ENCODE measurements around the gene HSBP1L1. TPM values are rescaled to one million over a fixed set of nuclear protein-coding genes. Genes with fewer than 3 reads are reported as not detected.

HSBP1L1 gene
- total RNA-seq, 1 donor from 2014 or later, result 12.5 TPM

DNA sequence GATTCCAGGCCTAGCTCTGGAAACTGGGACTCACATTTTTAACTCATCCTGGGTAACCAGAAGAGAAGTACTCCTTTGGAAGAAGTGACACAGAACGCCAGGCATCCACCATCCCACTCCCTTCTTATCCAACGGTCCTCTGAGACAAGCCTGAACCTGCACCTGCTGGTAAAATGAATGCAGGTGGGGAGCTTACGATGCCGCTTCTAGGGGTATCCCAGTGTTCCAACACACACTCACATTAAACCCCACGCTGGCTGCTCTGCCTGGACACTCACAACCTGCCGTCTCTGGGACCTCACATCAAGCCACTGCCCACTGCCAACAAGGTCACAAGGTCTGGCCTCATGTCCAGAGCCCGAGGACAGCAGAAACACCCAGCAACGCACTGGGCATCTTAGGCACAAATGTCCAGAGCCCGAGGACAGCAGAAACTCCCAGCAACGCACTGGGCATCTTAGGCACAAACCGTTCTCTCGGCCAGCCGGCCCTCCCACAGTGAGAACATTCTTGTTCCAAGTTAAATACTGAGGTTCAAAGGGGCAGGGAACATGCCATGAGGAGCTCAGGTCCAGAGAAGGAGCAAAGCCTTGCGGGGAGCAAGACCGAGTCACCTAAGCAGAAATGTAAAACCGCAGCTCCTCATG is 22.8 kb upstream of the HSBP1L1 start:
- DNase-seq (ENCODE audit: missing footprints) (no peak), ATAC-seq (no peak)
- intact Hi-C loops (cut with DNase I), result no loop called here

DNA sequence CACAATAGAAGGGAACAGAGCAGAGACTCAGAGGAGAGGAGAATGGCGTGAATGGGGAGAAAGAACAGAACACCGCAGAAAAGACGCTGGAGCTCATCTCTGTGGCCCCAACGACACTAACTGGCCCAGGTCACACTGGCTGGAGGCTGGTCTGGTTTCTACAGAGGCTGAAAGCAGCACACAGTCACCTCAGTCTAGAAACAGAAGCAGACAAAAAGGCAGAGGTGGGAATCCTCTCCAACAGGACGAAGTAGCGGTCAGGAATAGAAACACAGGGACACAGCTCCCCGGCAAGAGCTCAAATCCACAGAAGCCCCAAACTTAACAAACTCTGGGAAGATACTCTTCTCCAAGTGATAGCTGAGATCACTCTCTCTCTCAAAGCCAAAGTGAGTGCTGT is 22.2 kb upstream of the HSBP1L1 start:
- no peak for DNase-seq (ENCODE audit: missing footprints)
- intact Hi-C loops (cut with DNase I), result no loop called here
- no peak for ATAC-seq

DNA sequence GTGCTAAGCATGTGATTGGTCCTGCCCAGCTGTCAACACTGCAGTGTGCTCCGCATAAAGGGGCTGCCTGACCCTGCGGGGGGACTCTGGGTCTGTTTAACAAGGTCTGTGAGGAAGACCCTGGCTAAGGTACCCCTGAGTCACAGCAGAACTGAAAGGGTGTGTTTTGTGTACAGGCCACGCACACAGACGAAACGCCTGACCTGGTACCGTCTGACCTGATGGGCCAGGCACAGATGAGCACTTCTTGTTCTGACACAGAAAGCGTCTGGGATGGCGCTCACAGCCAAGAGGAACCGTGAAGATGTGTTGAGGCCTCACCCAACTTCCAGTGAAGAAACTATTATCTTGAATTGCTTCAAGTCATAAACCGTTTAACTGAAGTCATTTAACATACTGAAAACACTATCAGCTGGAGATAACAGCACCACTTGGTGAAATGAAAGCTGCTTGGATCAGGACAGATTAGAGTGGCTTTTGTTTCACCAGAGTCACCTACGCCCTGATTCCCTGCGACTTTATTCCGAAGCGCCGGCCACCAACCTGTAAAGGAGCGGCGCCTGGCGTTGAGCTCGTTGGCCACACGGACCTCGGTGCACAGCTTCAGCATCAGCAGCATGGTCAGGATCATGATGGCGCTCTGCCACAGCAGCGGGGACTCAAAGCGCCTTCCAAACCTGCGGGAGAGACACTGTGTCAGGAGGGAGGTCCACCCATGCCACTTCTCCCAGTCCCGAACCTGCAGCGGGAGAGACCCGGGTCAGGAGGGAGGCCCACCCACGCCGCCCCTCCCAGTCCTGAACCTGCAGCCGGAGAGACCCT is 21.4 kb upstream of the HSBP1L1 start:
- peak; percentile 12 for ATAC-seq
- DNase-seq (ENCODE audit: missing footprints), result no peak
- intact Hi-C loops (cut with DNase I), result no loop called here

DNA sequence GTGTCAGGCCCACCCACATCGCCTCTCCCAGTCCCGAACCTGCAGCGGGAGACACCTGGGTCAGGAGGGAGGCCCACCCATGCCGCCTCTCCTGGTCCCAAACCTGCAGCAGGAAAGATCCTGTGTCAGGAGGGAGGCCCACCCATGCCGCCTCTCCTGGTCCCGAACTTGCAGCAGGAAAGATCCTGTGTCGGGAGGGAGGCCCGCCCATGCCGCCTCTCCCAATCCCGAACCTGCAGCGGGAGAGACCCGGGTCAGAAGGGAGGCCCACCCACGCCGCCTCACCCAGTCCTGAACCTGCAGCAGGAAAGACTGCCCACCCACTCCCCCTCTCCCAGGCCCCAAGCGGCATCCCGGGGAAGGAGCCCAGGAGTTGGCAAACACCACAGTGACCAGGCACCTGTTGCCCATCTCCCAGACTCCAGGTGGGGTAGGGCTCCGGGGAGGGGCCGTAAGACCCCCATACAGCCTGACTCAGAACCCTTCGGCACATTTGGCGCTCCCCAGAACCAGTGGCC is 20.8 kb upstream of the HSBP1L1 start:
- DNase-seq (ENCODE audit: missing footprints), result no peak
- ATAC-seq, result no peak
- intact Hi-C loops (cut with DNase I), result no loop called here

DNA sequence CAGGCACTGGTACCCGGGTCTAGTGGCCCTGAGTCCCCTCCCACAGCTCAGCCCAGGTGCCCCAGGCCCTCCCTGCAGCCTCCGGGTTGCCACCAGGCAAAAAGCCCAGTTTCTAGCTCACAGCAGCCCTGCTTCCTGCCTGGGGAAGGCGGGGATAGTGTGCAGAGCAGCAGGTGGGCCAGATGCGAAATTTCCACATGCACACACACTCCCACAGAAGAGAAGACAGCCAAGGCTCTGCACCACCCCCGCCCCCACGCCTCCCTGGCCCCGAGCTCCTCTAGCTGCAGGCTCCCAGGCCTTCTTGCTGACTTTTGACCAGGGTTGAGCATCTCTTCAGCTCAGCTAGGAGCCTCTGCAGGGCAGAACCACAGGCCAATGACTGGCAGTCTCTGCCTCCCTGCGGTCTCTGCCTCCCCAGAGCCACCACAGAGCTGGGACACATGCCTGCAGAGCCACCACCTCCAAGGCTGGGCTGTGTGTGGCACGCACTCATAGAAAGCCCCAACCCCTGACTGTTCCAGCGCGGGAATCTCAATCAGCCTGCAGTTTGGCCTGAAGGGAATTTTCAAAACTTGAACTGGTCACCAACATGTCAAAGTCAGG is 20.2 kb upstream of the HSBP1L1 start:
- intact Hi-C loops (cut with DNase I), result no loop called here
- DNase-seq (ENCODE audit: missing footprints) (no peak), ATAC-seq (no peak)

DNA sequence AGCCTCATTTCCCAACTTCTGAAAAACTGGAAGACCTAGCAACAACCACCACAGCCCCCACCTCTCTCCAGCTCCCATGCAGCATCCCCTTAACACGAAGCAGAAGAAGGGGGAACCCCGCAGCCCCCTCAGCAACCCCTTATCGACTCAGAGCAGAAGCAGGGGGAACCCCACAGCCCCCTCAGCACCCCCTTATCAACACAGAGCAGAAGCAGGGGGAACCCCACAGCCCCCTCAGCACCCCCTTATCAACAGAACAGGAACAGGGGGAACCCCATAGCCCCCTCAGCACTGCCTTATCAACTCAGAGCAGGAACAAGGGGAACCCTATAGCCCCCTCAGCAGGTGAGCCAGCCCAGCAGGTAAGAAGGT is 19.7 kb upstream of the HSBP1L1 start:
- ATAC-seq (no peak), DNase-seq (ENCODE audit: missing footprints) (no peak)
- intact Hi-C loops (cut with DNase I), result no loop called here

DNA sequence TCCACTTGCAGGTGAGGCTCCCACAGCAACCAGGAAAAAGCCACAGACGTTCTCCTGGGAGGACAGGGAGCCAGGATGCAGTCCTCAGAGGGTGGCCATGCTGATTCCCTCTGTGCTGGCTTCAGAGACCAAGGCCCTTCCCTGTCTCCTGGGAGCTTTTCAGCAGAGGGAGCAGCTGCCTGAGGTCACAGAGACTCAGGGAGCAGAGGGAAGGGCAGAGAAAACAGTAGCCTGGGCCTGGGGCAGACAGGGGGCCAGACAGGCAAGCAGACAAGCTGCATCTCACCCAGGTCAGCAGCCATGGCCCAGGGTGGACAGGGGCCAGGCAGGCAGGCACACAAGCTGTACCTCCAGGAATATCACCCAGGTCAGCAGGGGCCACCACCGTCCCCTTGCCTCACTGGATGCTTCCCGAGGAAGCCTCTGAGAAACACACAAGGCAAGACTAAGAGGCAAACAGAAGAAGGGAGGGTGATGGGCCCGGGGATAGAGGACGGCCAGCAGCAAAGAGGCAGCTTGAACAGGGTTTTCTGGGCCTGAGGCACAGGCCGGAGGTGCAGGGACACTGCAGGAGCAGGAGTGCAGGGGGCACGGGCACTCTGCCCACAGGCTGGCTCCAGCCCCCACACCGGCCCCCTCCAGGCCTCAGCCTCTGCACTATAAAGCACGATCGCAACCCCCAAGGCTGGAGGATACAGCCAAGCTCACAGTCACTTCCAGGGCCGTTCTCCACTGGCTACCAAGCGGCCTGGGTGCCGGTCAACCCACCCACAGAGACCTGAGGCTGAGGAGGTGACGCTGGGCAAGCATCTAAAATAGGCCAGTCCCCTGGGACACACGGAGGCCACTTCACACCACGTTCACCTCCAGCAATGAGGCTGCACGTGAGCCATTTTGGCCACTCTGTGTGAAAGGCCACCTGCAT is 19.1 kb upstream of the HSBP1L1 start:
- intact Hi-C loops (cut with DNase I), result no loop called here
- DNase-seq (ENCODE audit: missing footprints) (no peak), ATAC-seq (no peak)

DNA sequence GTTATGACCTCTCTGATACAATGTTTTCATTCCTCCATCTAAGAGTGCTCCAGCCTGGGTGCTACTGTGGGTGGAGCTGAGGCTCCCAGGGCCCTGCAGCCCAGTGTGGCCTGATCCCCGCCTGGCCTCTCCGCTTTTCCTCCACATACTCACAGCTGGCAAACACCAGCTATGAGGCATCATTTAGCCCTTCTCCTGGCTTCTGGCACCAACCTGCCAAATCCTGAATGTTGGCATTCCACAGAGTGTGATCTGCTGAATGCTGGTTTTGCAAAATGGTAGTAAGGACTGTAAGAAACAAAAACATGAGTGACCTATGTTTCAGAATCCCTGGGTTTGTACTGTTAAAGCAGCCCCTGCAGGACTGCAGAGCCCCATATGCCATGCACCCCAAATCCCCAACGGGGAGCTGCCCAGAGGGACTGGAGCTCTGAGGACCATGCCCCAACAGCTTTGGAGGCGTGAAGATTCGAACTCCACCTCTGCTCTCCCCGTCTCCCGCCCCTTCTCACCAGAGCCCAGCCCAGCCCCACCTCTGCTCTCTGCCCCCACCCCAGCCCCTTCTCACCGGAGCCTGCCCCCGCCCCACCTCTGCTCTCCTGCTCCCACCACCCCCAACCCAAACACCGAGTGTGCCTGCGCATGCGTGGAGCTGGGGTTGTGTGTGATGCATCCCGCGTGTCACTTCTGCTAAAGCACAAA is 17.2 kb upstream of the HSBP1L1 start:
- no peak for DNase-seq (ENCODE audit: missing footprints)
- no peak for ATAC-seq
- intact Hi-C loops (cut with DNase I), result no loop called here

DNA sequence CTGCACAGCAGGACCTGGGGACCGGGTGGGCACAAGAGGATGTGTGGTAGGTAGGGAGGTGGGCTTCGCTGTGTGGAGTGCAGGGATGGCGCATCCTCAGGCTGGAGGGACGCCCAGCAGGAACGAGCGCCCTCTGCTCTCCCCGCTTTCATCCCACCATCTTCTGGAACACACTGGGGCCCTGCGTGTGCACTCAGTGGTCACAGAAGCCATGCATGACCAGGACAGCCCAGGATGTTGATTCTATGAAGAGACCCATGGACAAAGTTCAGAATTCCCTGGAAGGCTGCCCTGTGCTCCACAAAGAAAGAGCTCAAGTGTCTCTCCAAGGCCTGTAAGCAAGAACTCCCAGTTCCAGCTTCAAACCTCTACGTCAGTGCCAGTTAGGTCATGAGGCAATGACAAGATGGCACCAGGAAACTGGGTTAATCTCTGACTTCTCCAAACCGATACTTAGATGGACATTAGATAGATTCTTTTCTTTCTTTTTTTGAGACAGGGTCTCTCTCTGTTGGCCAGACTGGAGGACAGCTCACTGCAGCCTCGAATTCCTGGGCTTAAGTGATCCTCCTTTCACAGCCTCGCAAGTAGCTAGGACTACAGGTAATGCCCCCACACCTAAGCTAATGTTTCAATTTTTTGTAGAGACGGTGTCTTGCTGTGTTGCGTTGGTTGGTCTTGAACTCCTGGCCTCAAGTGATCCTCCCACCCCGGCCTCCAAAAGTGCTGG is 16.4 kb upstream of the HSBP1L1 start:
- ATAC-seq (no peak), DNase-seq (ENCODE audit: missing footprints) (no peak)
- intact Hi-C loops (cut with DNase I), result no loop called here

DNA sequence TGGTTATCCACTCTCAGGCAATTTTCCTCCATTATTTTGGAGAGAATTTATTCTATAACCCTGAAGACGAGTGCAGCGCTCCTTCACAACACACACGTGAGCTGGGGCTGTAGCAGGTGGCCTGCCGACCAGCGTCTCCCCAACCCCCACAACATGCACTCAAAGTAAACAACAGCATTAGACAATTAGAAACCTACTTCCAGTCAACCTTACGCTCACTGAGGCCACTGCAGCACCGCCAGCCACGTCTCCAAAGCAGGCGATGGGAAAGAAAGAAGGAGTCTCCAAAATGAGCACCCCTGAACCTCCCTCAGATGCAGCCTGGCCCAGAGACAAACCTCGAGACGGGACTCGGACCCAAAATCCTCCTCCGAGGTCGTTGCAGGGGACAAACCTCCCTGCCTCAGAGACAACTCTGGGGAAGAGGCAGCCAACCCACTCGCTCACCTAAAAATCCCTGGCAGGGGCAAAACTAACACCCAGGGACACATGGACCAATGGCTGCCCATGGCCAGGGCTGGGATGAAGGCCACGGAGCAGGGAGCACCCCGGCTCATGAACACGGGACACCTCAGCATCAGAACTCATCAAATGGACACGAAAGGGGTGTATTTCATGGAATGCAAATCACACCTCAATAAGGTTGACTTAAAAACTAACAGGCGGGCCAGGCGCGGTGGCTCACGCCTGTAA is 15.6 kb upstream of the HSBP1L1 start:
- intact Hi-C loops (cut with DNase I), result no loop called here
- DNase-seq (ENCODE audit: missing footprints) (no peak), ATAC-seq (no peak)

DNA sequence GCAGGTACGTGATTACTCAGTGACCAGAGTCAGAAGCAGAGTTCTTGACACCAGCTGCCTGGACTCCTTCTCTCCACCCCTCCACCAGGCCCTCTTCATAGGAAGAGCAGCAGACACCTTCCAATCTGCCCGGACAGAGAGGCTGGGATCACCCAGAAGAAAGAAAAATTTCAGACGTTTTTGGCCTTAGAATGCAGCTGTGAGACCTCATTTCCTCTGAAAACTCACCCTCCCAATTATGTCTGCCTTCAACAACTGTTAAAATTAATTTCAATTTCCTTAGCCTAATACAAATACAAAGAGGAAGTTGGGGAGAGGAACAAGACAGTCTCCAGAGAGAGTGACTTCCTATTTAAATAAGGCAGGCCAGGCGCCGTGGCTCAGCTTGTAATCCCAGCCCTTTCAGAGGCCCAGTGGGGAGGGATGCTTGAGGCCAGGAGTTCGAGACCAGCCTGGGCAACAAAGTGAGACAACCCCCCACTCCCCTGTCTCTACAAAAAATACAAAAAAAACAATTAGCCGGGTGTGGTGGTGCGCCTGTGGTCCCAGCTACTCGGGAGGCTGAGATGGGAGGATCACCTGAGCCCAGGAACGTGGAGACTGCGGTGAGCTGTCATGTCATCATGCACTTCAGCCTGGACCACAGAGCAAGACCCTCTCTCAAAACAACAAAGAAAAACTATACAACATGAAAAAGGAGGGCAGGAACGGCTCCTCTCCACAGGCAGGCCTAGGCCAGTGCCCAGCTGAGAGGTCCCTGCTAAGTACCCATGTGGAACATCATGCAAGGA is 14.6 kb upstream of the HSBP1L1 start:
- ATAC-seq (no peak), DNase-seq (ENCODE audit: missing footprints) (peak; percentile 90)
- intact Hi-C loops (cut with DNase I), result loop anchor here (5.0 kb wide), 1 partner anchor 37 kb away; the partner anchor contains the start of gene TXNL4A

DNA sequence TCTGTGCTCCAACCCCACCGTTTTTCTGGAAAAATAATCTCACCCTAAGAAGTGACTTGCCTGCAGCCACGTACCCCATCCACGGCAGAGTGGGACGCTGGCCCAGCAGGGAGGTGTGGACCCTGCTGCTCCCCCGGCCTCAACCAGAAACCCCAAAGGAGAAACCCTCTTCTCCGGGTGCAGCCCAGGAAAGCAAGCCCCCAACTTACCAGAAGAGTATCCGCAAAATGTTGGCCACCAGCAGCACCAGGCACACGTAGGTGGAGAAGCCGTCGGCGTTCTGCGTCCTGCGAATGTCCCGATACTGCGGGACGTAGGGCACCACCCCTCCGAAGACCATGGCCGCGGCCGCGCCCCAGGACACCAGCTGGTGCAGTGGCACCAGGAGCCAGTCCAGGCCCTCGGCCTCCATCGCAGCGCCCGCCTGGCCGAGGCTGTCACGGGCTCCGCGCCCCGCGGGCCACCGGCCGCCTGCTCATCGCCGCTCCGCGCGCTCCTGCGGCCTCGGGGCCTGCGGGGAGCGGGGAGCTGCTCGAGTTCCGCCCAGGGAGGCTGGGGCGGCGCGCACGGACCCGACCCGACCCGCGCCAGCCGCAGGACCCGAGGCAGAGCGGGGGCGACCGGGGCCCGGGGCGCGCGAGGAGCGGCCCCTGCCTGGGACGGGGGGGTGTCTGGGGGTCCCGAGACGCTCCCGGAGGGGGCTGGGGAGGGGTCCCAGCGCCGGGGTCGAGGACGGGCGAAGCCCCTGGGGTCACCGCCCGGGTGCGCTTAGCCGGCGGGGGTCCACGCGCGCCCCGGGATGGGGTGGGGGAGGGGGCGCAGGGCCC is 13.7 kb upstream of the HSBP1L1 start:
- DNase-seq (ENCODE audit: missing footprints) (peak; percentile 79), ATAC-seq (peak; percentile 11)
- intact Hi-C loops (cut with DNase I), result loop anchor here (5.0 kb wide), 1 partner anchor 37 kb away; the partner anchor contains the start of gene TXNL4A

DNA sequence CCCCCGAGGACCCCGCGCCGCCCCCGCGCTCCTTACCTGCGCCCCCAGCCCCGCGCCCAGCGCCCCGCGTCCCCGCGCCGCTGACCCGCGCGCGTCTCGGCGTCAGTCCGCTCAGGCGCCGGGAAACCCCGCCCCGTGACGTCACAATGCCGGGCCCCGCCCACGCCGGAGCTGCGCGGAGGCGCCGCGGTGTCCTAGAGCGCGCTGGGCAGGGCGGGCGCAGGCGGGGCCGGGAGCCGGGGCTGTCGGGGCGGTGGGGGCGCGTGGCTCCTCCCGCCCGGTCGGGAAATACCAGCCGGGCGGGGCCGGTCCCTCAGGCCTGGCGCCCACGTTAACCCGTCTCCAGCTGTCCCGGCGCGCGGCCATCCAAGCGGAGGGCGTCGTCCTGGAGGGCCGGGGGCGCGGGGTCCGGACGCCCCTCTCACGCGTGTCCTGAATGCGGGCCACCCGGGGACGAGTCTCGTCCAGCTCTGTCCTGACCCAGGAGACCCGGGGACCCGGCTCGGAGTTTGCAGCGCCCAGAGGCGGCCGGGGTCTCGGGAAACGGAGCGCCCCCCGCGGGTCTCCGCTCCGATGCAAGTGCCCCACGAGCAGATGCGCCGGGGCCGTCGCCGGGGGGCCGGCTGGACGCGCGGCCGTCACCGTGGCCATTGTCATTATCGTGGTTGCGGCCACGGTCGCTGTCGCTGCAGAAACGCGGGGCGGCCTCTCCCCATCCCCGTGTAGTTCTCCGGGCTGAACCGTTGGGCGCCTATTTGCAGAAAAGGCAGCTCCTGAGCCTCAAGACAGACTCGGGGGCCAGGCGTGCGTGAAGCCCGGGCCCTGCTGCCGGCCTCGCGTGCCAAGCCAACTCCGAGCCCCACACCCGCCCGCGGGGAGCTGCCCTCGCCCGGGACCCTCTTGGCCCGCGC is 12.6 kb upstream of the HSBP1L1 start, which contains the start of gene SLC66A2:
TSS of gene SLC66A2 (minus strand) at position 109 of the 911 bp plus-strand sequence. CDS start 727 bp downstream, outside the sequence.
- DNase-seq (ENCODE audit: missing footprints), result peak; percentile 97
- ATAC-seq, result peak; percentile 95
- intact Hi-C loops (cut with DNase I), result loop anchor here (5.0 kb wide), 1 partner anchor 36 kb away; the partner anchor contains the start of gene TXNL4A

DNA sequence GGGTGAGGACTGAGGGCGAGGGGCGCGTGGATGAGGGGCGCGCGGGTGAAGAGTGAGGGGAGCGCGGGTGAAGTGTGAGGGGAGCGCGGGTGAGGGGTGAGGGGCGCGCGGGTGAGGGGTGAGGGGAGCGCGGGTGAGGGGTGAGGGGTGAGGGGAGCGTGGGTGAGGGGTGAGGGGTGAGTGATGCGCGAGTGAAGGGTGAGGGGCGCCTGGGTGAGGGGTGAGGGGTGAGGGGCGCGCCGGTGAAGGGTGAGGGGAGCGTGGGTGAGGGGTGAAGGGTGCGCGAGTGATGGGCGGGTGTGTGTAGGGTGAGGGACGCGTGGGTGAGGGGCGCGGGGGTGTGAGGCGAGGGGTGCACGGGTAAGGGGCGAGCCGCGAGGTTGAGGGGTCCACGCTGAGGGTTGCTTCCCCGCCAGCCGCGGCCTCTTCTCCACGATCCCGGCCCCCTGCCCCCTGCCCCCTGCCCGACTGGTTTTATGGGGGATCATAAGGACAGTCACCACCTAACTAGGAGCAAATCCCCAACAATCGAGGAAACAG is 11.9 kb upstream of the HSBP1L1 start:
- ATAC-seq (no peak), DNase-seq (ENCODE audit: missing footprints) (no peak)
- intact Hi-C loops (cut with DNase I), result loop anchor here (5.0 kb wide), 1 partner anchor 35 kb away; the partner anchor contains the start of gene TXNL4A

All from Right ventricle myocardium inferior (tissue), 1 donor.